T-helper 2 cell treated with Interferon-gamma antibody and Interleukin-4, amounts not matched to agents 5 μg/mL and 100 μg/mL, for 36 hours (primary cell): Measurements from ENCODE around the gene SMARCD1.
"Not testable (repeated sequence)": the region's sequence is repeated elsewhere in the genome, so short reads cannot be mapped to it uniquely, and the experiment has no call there.

Experiments used
- DNase-seq: peaks from one replicate; pipeline ENCODE4 v3.0.0; 2021; ENCODE audit warnings: low spot score
- H3K27ac Mint-ChIP-seq: one replicate; pipeline ENCODE4 v1.8.0; 2021; ENCODE audit warnings: mild to moderate bottlenecking, mixed read lengths
- H3K27me3 Mint-ChIP-seq: one replicate; pipeline ENCODE4 v1.8.0; 2021; ENCODE audit warnings: low read depth, mixed read lengths
- H3K36me3 Mint-ChIP-seq: one replicate; pipeline ENCODE4 v1.8.0; 2021; ENCODE audit warnings: low read depth, mixed read lengths
- H3K4me1 Mint-ChIP-seq: one replicate; pipeline ENCODE4 v1.8.0; 2021; ENCODE audit warnings: low read depth, mixed read lengths
- H3K4me3 Mint-ChIP-seq: one replicate; pipeline ENCODE4 v1.8.0; 2022; ENCODE audit warnings: mild to moderate bottlenecking, moderate library complexity, mixed read lengths
- H3K9me3 Mint-ChIP-seq: one replicate; pipeline ENCODE4 v1.8.0; 2021; ENCODE audit warnings: mixed read lengths

The SMARCD1 gene

GRCh38 chr12:50078281-50078680 is 6.9 kb upstream of the SMARCD1 start:
- DNase-seq: no peak
- Mint-ChIP-seq H3K27ac (no peak overlapping the region), H3K9me3 (no peaks in the 10 kb centered on the region), H3K27me3 (no peaks in the 10 kb centered on the region), H3K36me3 (no peaks in the 10 kb centered on the region), H3K4me1 (peaks cover 4% of the 10 kb centered on the region), H3K4me3 (no peak overlapping the region)

GRCh38 chr12:50079771-50080170 is 5.4 kb upstream of the SMARCD1 start:
- Mint-ChIP-seq H3K4me1 (peaks cover 8% of the 10 kb centered on the region), H3K27me3 (no peaks in the 10 kb centered on the region), H3K36me3 (no peaks in the 10 kb centered on the region), H3K9me3 (no peaks in the 10 kb centered on the region), H3K27ac (no peak overlapping the region), H3K4me3 (no peak overlapping the region)
- DNase-seq: no peak

- Mint-ChIP-seq H3K4me1 (peaks cover 11% of the 10 kb centered on the region), H3K4me3 (no peak overlapping the region), H3K27me3 (no peaks in the 10 kb centered on the region), H3K36me3 (peaks cover 1% of the 10 kb centered on the region), H3K9me3 (no peaks in the 10 kb centered on the region), H3K27ac (peak overlapping the region; percentile 24)
- no peak for DNase-seq
Measured at GRCh38 chr12:50081096-50081808, 3.9 kb upstream of the SMARCD1 start.

GRCh38 chr12:50082644-50083043 is 2.5 kb upstream of the SMARCD1 start:
- no peak for DNase-seq
- no peaks in the 10 kb centered on the region for H3K27me3 Mint-ChIP-seq
- peaks cover 19% of the 10 kb centered on the region for H3K4me1 Mint-ChIP-seq
- H3K4me3 Mint-ChIP-seq: no peak overlapping the region
- no peaks in the 10 kb centered on the region for H3K9me3 Mint-ChIP-seq
- H3K27ac Mint-ChIP-seq: no peak overlapping the region
- H3K36me3 Mint-ChIP-seq: peaks cover 9% of the 10 kb centered on the region

GRCh38 chr12:50083301-50083700 is 1.8 kb upstream of the SMARCD1 start:
- no peaks in the 10 kb centered on the region for H3K9me3 Mint-ChIP-seq

GRCh38 chr12:50084409-50084774 is 750 bp upstream of the SMARCD1 start:
- H3K9me3 Mint-ChIP-seq, DNase-seq, H3K27me3 Mint-ChIP-seq: not testable (repeated sequence)
- Mint-ChIP-seq H3K4me1 (peaks cover 30% of the 10 kb centered on the region), H3K36me3 (peaks cover 22% of the 10 kb centered on the region), H3K27ac (peak overlapping the region; percentile 96), H3K4me3 (peak overlapping the region; percentile 93)

More at GRCh38 chr12:50083301-50083700, 1.8 kb upstream of the SMARCD1 start:
- Mint-ChIP-seq H3K27ac (peak overlapping the region; percentile 71), H3K36me3 (peaks cover 12% of the 10 kb centered on the region), H3K27me3 (no peaks in the 10 kb centered on the region), H3K4me1 (peaks cover 23% of the 10 kb centered on the region), H3K4me3 (peak overlapping the region; percentile 70)
- DNase-seq: no peak

GRCh38 chr12:50085615-50086072 is 502 bp downstream of the SMARCD1 start:
- Mint-ChIP-seq H3K36me3 (peaks cover 32% of the 10 kb centered on the region), H3K4me3 (peak overlapping the region; percentile 93), H3K27ac (peak overlapping the region; percentile 89), H3K4me1 (peaks cover 30% of the 10 kb centered on the region), H3K9me3 (no peaks in the 10 kb centered on the region), H3K27me3 (no peaks in the 10 kb centered on the region)
- no peak for DNase-seq

- Mint-ChIP-seq H3K4me3 (peak overlapping the region; percentile 93), H3K27me3 (no peaks in the 10 kb centered on the region), H3K27ac (peak overlapping the region; percentile 89), H3K9me3 (no peaks in the 10 kb centered on the region), H3K36me3 (peaks cover 34% of the 10 kb centered on the region), H3K4me1 (peaks cover 30% of the 10 kb centered on the region)
- DNase-seq: no peak
Measured at GRCh38 chr12:50086148-50086547, 1.0 kb downstream of the SMARCD1 start.

GRCh38 chr12:50087151-50087550 is 2.0 kb downstream of the SMARCD1 start:
- Mint-ChIP-seq H3K9me3 (no peaks in the 10 kb centered on the region), H3K4me1 (peaks cover 30% of the 10 kb centered on the region), H3K27me3 (no peaks in the 10 kb centered on the region), H3K27ac (no peak overlapping the region), H3K4me3 (no peak overlapping the region), H3K36me3 (peaks cover 42% of the 10 kb centered on the region)
- DNase-seq: no peak

- H3K36me3 Mint-ChIP-seq: peaks cover 45% of the 10 kb centered on the region
- no peak overlapping the region for H3K27ac Mint-ChIP-seq
- H3K27me3 Mint-ChIP-seq: no peaks in the 10 kb centered on the region
- DNase-seq: no peak
- H3K4me1 Mint-ChIP-seq: peaks cover 30% of the 10 kb centered on the region
- no peaks in the 10 kb centered on the region for H3K9me3 Mint-ChIP-seq
- peak overlapping the region; percentile 4 for H3K4me3 Mint-ChIP-seq
Measured at GRCh38 chr12:50087995-50088394, 2.9 kb downstream of the SMARCD1 start.

- DNase-seq: peak; percentile 35
- no peaks in the 10 kb centered on the region for H3K9me3 Mint-ChIP-seq
- no peak overlapping the region for H3K4me3 Mint-ChIP-seq
- H3K36me3 Mint-ChIP-seq: peaks cover 47% of the 10 kb centered on the region
- H3K4me1 Mint-ChIP-seq: peaks cover 28% of the 10 kb centered on the region
- no peak overlapping the region for H3K27ac Mint-ChIP-seq
- no peaks in the 10 kb centered on the region for H3K27me3 Mint-ChIP-seq
Measured at GRCh38 chr12:50088577-50089335, 3.6 kb downstream of the SMARCD1 start.

GRCh38 chr12:50089730-50090129 is 4.6 kb downstream of the SMARCD1 start:
- H3K36me3 Mint-ChIP-seq: peaks cover 54% of the 10 kb centered on the region

GRCh38 chr12:50090391-50090790 is 5.2 kb downstream of the SMARCD1 start:
- no peak for DNase-seq
- no peak overlapping the region for H3K27ac Mint-ChIP-seq
- H3K4me1 Mint-ChIP-seq: peaks cover 25% of the 10 kb centered on the region
- no peak overlapping the region for H3K4me3 Mint-ChIP-seq
- peaks cover 58% of the 10 kb centered on the region for H3K36me3 Mint-ChIP-seq
- H3K27me3 Mint-ChIP-seq: no peaks in the 10 kb centered on the region
- no peaks in the 10 kb centered on the region for H3K9me3 Mint-ChIP-seq

More at GRCh38 chr12:50089730-50090129, 4.6 kb downstream of the SMARCD1 start:
- H3K4me1 Mint-ChIP-seq: peaks cover 26% of the 10 kb centered on the region
- H3K27me3 Mint-ChIP-seq: no peaks in the 10 kb centered on the region
- H3K4me3 Mint-ChIP-seq: no peak overlapping the region
- H3K9me3 Mint-ChIP-seq: no peaks in the 10 kb centered on the region
- H3K27ac Mint-ChIP-seq: no peak overlapping the region
- DNase-seq: no peak

- no peak for DNase-seq
- H3K36me3 Mint-ChIP-seq: peaks cover 53% of the 10 kb centered on the region
- no peak overlapping the region for H3K4me3 Mint-ChIP-seq
- H3K27me3 Mint-ChIP-seq: no peaks in the 10 kb centered on the region
- H3K9me3 Mint-ChIP-seq: no peaks in the 10 kb centered on the region
- H3K27ac Mint-ChIP-seq: no peak overlapping the region
- H3K4me1 Mint-ChIP-seq: no peaks in the 10 kb centered on the region
Measured at GRCh38 chr12:50097952-50098351, 12.8 kb downstream of the SMARCD1 start.
